ENCODE results near the gene GABBR2. TPM values are rescaled to one million over a fixed set of nuclear protein-coding genes. Genes with fewer than 3 reads are reported as not detected.

The GABBR2 gene
- total and polyA plus RNA-seq, 2 of the 8 experiments (the other 6 are each of a cell fraction or from before 2014, with no cell fraction given), result 0.50 to 1.2 TPM

GRCh38 chr9:98453589-98454311 is 255.0 kb downstream of the GABBR2 start (continued):
- TF ChIP-seq BACH1 (IDR thresholded peaks at IDR 0.05; ENCODE audit: low read length), result no peak
- TF ChIP-seq KDM4A (IDR thresholded peaks at IDR 0.05; ENCODE audit: low read depth, low read length, severe bottlenecking), result no peak
- TF ChIP-seq TAF7 (optimal IDR thresholded peaks at IDR 0.05; ENCODE audit: borderline replicate concordance, low read depth, low read length), result no peak
- TF ChIP-seq KDM5A (IDR thresholded peaks at IDR 0.05; ENCODE audit: low read length), result no peak

Data from H1 (cell line).